ENCODE data around the gene GTPBP1. TPM values are rescaled to one million over a fixed set of nuclear protein-coding genes. Genes with fewer than 3 reads are reported as not detected.
A peak's percentile ranks its signal among the peaks of the same experiment; 100 is the strongest.

GTPBP1 gene
- total and polyA plus RNA-seq, 2 of the 13 experiments (the other 11 are each of a cell fraction or from before 2014, with no cell fraction given): 22.3 to 27.0 TPM

- TF ChIP-seq DR1 (CRISPR knock-in tag; IDR thresholded peaks at IDR 0.05) (no peak), THAP7 (CRISPR knock-in tag; IDR thresholded peaks at IDR 0.05) (0 out of 2 replicates have a peak, but pooled peaks have one; percentile 58), BORCS8-MEF2B (CRISPR knock-in tag; IDR thresholded peaks at IDR 0.05) (no peak; the same call in 1 of the 2 replicates), RFXANK (CRISPR knock-in tag; IDR thresholded peaks at IDR 0.05) (no peak), NR2F2 (IDR thresholded peaks at IDR 0.05; ENCODE audit: borderline replicate concordance, low read depth) (no peak), KAT8 (CRISPR knock-in tag; IDR thresholded peaks at IDR 0.05) (no peak; the same call in 1 of the 2 replicates), THAP8 (CRISPR knock-in tag; IDR thresholded peaks at IDR 0.05; ENCODE audit: borderline replicate concordance) (no peak), ZNF639 (CRISPR knock-in tag; conservative IDR thresholded peaks at IDR 0.05) (no peak), MLLT10 (CRISPR knock-in tag; IDR thresholded peaks at IDR 0.05) (no peak), ATF2 (CRISPR knock-in tag; IDR thresholded peaks at IDR 0.05) (no peak), DPF2 (CRISPR knock-in tag; IDR thresholded peaks at IDR 0.05; ENCODE audit: borderline replicate concordance, low read depth) (no peak), ZSCAN29 (CRISPR knock-in tag; conservative IDR thresholded peaks at IDR 0.05) (no peak), ZNF414 (CRISPR knock-in tag; IDR thresholded peaks at IDR 0.05) (no peak), PATZ1 (CRISPR knock-in tag; IDR thresholded peaks at IDR 0.05) (no peak), ZNF20 (CRISPR knock-in tag; IDR thresholded peaks at IDR 0.05) (no peak), CREBL2 (CRISPR knock-in tag; IDR thresholded peaks at IDR 0.05; ENCODE audit: borderline replicate concordance) (no peak), RNF219 (CRISPR knock-in tag; IDR thresholded peaks at IDR 0.05) (no peak), ZNF557 (CRISPR knock-in tag; IDR thresholded peaks at IDR 0.05) (no peak), SMARCC2 (IDR thresholded peaks at IDR 0.05) (no peak)
Measured at GRCh38 chr22:38656256-38657044, 49.3 kb upstream of the GTPBP1 start, which contains the start of the genes CBY1 and FAM227A (continued).
